Heart left ventricle (tissue), 16 donors: ENCODE data around the gene TMEM250. TPM values are rescaled to one million over a fixed set of nuclear protein-coding genes. Genes with fewer than 3 reads are reported as not detected.
A peak's percentile ranks its signal among the peaks of the same experiment; 100 is the strongest.
"Not testable (repeated sequence)": the region's sequence is repeated elsewhere in the genome, so short reads cannot be mapped to it uniquely, and the experiment has no call there.

Experiments used
- ATAC-seq, 4 donors: fragments of 200-7000 bp; cut with Tn5 transposase; one replicate each; pipeline ENCODE4 v1.9.1; 2020 to 2022; ENCODE audit warnings: moderate library complexity in 4 of 4, mild to moderate bottlenecking in 3 of 4, moderate number of reproducible peaks in 1 of 4
- DNase-seq, 5 donors: peaks; one replicate each; pipeline ENCODE4 v3.0.0-alpha.2; 2020
- H3K27ac ChIP-seq, 12 donors: fragments of 200-600 bp; sonication (generic) in 4 of 12; one replicate each; pipeline versions ENCODE4 v1.5.0 to v1.8.0; 2016 to 2022; ENCODE audit warnings: mild to moderate bottlenecking in 2 of 12
- H3K27me3 ChIP-seq, 9 donors: fragments of 200-600 bp; sonication (generic) in 2 of 9; one replicate each; pipeline versions ENCODE4 v1.5.1 to v1.8.0; 2016 to 2022; ENCODE audit warnings: mild to moderate bottlenecking in 3 of 9
- H3K36me3 ChIP-seq, 9 donors: fragments of 200-600 bp; sonication (generic) in 2 of 9; one replicate each; pipeline versions ENCODE4 v1.5.0 to v1.8.0; 2018 to 2022; ENCODE audit warnings: mild to moderate bottlenecking in 2 of 9
- H3K4me1 ChIP-seq, 12 donors: fragments of 200-600 bp; sonication (generic) in 4 of 12; one replicate each; pipeline versions ENCODE4 v1.5.0 to v1.8.0; 2016 to 2022; ENCODE audit warnings: mild to moderate bottlenecking in 3 of 12
- H3K4me3 ChIP-seq, 12 donors: fragments of 200-600 bp; sonication (generic) in 4 of 12; one replicate each; pipeline versions ENCODE4 v1.5.0 to v1.8.0; 2017 to 2022; ENCODE audit warnings: mild to moderate bottlenecking in 9 of 12, moderate library complexity in 4 of 12
- H3K9me3 ChIP-seq, 12 donors: fragments of 200-600 bp; sonication (generic) in 4 of 12; one replicate each; pipeline versions ENCODE4 v1.5.0 to v1.8.0; 2016 to 2022; ENCODE audit warnings: mild to moderate bottlenecking in 1 of 12
- POLR2A ChIP-seq, 2 donors: fragments of 450-650 bp; IDR thresholded peaks; one replicate each; pipeline ENCODE4 v1.6.1; 2017; ENCODE audit warnings: antibody characterized with exemption in 2 of 2, mild to moderate bottlenecking in 2 of 2, moderate library complexity in 2 of 2
- WGBS, 4 donors: extraction: QIAGEN DNeasy Blood & Tissue Kit in 2 of 4; methylation state at CpG; one replicate each; pipeline versions ENCODE4 v1.1.5 to v1.1.7; 2013 to 2018; 5-methylcytosine and 5-hydroxymethylcytosine counted together
- intact Hi-C, 10 donors: fragments of 100-400 bp; cut with DNase I; formaldehyde crosslinking; loops; one replicate each; pipeline versions ENCODE4 v1.11.1 to v1.14.2; 2022
- polyA plus RNA-seq, 2 donors: library from polyadenylated mRNA; stranded (reverse); fragments of 200-250 nt; gene quantifications; one replicate each; pipeline ENCODE4 v1.2.3, GENCODE V29; 2013
- total RNA-seq, 9 donors: library from RNA; depleted of rRNA in 2 of 9; stranded (reverse); fragments of >200 nt in 2 of 9; fragmentation: NEBNext Ultra II Directional in 3 of 9; extraction: Animal tissue kit (Norgen Biotek cat#: 25700) in 3 of 9; gene quantifications; one replicate each; pipeline versions ENCODE4 v1.1.0 to v1.2.4, GENCODE V29; 2016 to 2023
- TF ChIP-seq, protein P1 (sequence below), 12 donors: fragments of 200-600 bp; sonication (generic) in 4 of 12; IDR thresholded peaks; one replicate each; pipeline versions ENCODE4 v1.5.0 to v1.8.0; 2018 to 2022; ENCODE audit warnings: antibody characterized with exemption in 12 of 12, mild to moderate bottlenecking in 5 of 12
- donor health status: ischemic (EF 13 %, LVEDD 7.1; RV severe dilation, severe dysfunction).
- donor health status: healthy with polysubstance abuse.
- donor health status: DM: no; HTN: yes; CAD: no.
- donor health status: DM: no; HTN: no; CAD: no.
- donor health status: ischemic (EF 25% LVEDD 6.9; RV normal size, moderate dysfunction).
- donor health status: ischemic (EF 25% LVEDD 5.7; RV mildly dilated, moderate dysfunction).
- donor health status: healthy.
- donor health status: DM: yes; HTN: yes; CAD: no.
- donor health status: ischemic (EF 35%, LVEDD 5.7; RV mildly dilated, moderate dysfunction).
- donor health status: nonischemic (EF 11% LVEDD 7.7; RV severe dilation, severe dysfunction).
- donor health status: DM: yes; HTN: yes; CAD: no.
- donor health status: PGD.
- donor health status: ischemic (EF 29% LVEDD 5.4; RV normal size, mild dysfunction).
- donor health status: nonischemic (EF 23%, LVEDD 6.1; RV moderate dilation, normal function).

Gene TMEM250
- total and polyA plus RNA-seq, 11 donors: 11.6 to 37.0 (median 19.9) TPM

- TF ChIP-seq POLR2A (IDR thresholded peaks at IDR 0.05): no peak
- TF ChIP-seq, protein P1, sequence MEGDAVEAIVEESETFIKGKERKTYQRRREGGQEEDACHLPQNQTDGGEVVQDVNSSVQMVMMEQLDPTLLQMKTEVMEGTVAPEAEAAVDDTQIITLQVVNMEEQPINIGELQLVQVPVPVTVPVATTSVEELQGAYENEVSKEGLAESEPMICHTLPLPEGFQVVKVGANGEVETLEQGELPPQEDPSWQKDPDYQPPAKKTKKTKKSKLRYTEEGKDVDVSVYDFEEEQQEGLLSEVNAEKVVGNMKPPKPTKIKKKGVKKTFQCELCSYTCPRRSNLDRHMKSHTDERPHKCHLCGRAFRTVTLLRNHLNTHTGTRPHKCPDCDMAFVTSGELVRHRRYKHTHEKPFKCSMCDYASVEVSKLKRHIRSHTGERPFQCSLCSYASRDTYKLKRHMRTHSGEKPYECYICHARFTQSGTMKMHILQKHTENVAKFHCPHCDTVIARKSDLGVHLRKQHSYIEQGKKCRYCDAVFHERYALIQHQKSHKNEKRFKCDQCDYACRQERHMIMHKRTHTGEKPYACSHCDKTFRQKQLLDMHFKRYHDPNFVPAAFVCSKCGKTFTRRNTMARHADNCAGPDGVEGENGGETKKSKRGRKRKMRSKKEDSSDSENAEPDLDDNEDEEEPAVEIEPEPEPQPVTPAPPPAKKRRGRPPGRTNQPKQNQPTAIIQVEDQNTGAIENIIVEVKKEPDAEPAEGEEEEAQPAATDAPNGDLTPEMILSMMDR (IDR thresholded peaks at IDR 0.05): no peak
- Histone ChIP-seq H3K4me3 (no peak overlapping the region), H3K36me3 (no peaks in the 10 kb centered on the region), H3K27me3 (no peaks in the 10 kb centered on the region), H3K4me1 (peaks cover 16 to 57% (median 50%) of the 10 kb centered on the region in 12 donors), H3K9me3 (no peaks in the 10 kb centered on the region), H3K27ac (no peak overlapping the region)
- 66 to 72% (median 66%) methylated on average over 18 to 34 of the region's 34 CpGs for WGBS, 4 donors
- intact Hi-C loops: no loop called here
- no peak for ATAC-seq
- DNase-seq: no peak
Measured at GRCh38 chr9:136103651-136104487, 14.8 kb downstream of the TMEM250 start.

GRCh38 chr9:136101615-136102074 lies 17.0 kb downstream of the TMEM250 start:
- intact Hi-C loops, H3K27ac ChIP-seq, H3K36me3 ChIP-seq, H3K4me3 ChIP-seq, H3K27me3 ChIP-seq, H3K9me3 ChIP-seq, DNase-seq, ATAC-seq: not testable (repeated sequence)
- 94 to 98% (median 95%) methylated on average over 8 to 13 of the region's 27 CpGs; no CpG with 5 or more reads in 1 of the 4 donors for WGBS, 4 donors
- peaks cover 16 to 40% (median 32%) of the 10 kb centered on the region in 12 donors for H3K4me1 ChIP-seq

DNA sequence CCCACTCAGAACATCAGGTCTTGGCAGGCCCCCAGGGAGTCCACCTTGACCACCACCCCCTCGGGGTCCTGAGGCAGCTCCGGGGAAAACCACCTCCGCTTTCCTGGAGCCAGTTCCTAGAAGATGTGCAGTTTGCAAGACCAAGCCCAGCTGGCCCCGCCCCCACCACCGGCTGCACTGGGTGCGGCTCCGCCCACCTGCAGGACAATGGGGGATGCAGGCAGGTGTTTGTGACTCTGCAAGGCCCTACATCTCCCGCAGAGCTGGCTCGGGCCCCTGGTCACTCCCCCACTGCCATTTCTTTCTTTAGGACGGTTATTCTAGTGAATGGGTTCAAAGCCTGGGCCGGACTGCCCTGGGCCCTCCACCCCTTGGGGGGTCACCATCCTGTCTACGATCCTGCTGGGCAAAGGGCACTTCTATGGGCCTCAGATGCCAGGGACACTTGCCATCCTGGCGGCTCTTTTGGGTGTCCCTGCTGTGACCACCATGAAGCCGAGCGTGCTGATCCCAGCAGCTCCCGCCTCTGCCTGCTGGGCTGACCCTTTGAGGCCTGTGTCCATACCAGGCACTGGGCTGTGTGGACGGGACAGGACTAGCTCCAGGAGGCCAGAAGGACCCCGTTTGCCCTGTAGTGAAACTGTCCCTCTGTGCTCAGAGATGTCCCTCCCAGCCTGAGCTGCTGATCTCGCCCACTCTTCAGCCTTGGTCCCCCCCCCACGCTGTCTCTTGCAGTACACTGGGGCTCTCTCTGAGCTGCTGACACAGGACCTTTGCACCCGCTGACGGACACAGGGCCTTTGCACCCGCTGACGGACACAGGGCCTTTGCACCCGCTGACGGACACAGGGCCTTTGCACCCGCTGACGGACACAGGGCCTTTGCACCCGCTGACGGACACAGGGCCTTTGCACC lies 17.7 kb downstream of the TMEM250 start:
- no peak for ATAC-seq
- no peaks in the 10 kb centered on the region for H3K36me3 ChIP-seq
- no peaks in the 10 kb centered on the region for H3K27me3 ChIP-seq
- H3K9me3 ChIP-seq: no peaks in the 10 kb centered on the region
- H3K27ac ChIP-seq: no peak overlapping the region
- TF ChIP-seq, protein P1 (IDR thresholded peaks at IDR 0.05): no peak
- no peak for TF ChIP-seq POLR2A (IDR thresholded peaks at IDR 0.05)
- 59 to 85% (median 76%) methylated on average over 9 to 26 of the region's 30 CpGs for WGBS, 4 donors
- peaks cover 14 to 40% (median 28%) of the 10 kb centered on the region in 12 donors for H3K4me1 ChIP-seq
- no peak for DNase-seq
- intact Hi-C loops: no loop called here
- H3K4me3 ChIP-seq: no peak overlapping the region

- Histone ChIP-seq H3K4me1 (peaks cover 5 to 30% (median 17%) of the 10 kb centered on the region in 12 donors), H3K36me3 (no peaks in the 10 kb centered on the region), H3K27me3 (no peaks in the 10 kb centered on the region), H3K27ac (peak overlapping the region in 1 of 12 donors; percentile 31), H3K9me3 (no peaks in the 10 kb centered on the region), H3K4me3 (no peak overlapping the region)
- intact Hi-C loops: no loop called here
- DNase-seq (no peak), ATAC-seq (no peak)
- TF ChIP-seq, protein P1 (IDR thresholded peaks at IDR 0.05): no peak
- no peak for TF ChIP-seq POLR2A (IDR thresholded peaks at IDR 0.05)
- 68 to 85% (median 74%) methylated on average over 15 to 22 of the region's 25 CpGs for WGBS, 4 donors
Measured at GRCh38 chr9:136099542-136099941, 19.1 kb downstream of the TMEM250 start.
